ENCODE measurements around the gene PIAS1.
"Not testable (repeated sequence)": the region's sequence is repeated elsewhere in the genome, so short reads cannot be mapped to it uniquely, and the experiment has no call there.

The PIAS1 gene

DNA sequence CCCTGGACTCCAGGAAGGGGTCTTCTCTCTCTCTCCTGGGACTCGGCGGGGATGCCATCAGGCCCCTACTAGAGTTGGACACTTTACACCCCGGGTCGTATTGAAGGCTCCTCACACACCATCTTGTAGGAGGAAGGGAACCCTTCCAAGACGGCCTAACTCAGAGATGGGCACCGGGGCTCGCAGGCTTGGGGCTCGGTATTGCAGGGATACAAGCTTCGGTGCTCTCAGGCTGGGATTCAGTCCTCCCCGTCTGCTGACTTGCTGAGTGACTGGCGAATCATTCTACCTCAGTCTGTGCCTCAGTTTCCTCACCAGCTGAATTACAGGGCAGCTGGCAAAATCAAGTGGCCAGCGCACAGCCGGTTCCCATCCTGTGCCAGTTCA, 151.4 kb downstream of the PIAS1 start:
- no peak for DNase-seq

DNA sequence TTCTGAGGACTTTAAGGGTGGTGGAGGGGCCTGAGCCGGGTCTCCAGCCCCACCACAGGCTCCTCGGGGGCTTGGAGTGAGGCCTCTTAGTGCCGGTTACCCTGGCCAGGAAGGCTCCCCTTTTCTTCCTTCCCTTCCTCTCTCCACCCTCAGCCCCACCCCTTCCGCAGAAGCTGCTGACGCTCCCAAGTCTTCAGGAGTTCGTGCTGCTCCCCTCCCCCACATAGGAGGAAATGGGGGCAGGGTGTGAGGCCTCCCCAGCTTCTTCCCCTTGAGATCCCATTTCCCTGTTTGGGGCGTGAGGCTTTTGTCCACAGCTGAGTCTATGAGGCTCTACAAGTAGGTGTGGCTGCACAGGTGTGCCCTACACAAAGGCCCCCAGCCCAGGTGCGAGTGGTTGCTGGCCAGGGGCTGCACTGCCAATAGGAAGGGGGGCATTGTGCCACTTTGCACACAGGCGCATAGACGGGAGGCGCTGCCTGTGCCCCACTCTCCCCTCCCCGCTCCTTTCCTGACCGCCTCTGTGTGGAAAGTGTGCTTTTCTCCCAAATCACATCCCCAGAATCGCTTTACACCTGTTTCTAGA, 151.9 kb downstream of the PIAS1 start:
- no peak for DNase-seq

DNA sequence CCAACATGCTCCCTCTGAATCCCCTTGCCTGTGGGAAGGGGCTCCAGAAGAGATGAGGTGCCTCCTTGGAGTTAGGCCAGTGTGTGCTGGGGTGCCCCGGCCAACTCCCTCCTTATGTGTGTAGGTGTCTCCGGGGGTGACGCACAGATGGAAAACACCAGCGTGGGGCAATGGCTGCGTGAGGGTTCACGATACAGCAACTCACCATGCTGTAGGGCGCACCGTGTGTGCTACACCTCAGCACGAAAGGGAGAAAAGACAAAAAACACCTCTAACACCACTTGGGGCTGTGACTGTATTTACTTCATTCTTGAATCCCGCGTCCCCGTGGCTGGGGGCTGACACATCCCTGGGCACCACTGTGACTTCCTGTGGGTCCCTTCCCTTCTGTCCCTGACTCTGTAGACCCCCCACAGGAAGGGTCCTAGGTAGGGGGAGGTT, 152.6 kb downstream of the PIAS1 start:
- DNase-seq: no peak

DNA sequence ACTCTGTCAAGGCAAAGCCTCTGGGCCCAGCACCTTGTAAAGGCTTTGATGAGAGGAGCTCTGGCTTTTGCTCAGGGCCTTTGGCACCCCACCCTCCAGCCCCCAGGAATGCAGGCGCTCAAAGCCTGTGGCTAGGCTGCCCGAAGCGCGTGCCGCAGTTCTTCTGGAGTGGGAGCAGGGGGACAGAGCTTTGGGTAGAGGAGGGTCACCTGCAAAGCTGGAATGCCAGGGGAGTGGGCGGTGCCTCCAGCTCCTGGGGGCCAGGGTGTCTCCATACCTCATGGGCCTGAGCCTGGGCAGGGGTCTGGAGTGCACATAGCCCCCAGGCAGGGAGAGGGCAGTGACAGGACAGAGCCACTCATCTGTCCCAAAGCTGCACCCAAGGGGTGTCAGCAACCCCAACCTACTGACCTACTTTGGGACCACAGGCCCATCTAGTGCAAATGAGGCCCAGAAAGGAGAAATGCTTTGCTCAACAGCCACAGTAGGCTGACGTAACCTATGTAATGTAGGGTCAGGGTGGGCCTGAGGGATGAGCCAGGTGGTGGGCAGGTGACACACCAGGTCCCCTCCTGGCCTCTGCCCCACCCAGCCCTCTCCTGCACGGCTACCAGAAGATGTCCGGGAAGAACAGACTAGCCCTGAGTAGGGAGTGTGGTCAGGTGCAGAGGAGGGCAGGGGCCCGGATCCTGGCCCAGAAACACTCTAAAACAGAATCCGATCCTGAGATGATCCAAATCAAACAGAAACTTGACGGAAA, 153.2 kb downstream of the PIAS1 start:
- no peak for DNase-seq

DNA sequence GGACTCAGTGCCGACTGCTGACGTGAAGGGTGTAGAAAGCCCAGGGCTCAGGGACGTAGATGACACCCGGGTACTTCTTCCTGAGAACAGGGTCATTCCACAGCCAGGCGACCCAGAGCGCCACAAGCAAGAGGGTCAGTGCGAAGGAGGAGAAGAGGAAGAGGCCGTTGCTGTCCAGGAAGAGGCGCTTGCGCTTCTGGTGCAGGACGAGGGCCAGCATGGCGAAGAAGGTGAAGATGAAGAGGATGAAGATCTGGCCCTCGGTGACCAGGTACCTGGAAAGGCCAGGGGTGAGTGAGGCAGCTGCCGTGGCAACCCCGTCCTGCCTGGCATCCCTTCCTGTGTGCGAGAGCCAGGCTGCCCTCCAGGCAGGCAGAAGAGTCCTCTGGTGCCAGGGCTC, 154.0 kb downstream of the PIAS1 start:
- no peak for DNase-seq

DNA sequence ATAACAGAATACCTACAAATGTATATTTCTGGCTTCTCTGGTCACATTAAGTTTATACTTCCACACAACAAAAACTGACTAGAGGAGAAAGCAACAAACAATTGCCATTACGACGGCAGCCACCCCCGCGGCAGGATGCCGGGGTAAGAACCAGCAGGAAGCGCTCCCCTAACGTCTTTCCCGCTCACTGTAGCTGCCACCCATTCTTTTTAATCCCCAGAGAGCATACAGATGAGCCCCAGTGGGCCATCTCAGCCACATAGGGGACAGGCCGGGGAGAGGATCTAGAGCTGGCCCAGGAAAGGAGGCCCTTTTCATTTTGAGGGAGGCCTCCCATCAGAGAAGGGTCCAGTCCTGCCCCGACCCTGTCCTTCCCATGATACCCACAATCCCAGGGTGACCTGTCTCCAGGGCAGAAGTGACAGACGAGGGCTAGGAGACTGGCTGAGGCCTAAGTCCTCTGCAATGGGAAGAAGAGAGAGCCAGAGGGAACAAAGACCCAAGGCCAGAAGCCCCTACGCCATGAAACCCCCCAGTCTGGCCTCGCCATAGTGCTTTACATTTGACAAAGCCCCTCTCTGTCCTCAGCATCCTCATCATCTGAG, 154.6 kb downstream of the PIAS1 start:
- DNase-seq: peak in 1 of 4 experiments; percentile 12

DNA sequence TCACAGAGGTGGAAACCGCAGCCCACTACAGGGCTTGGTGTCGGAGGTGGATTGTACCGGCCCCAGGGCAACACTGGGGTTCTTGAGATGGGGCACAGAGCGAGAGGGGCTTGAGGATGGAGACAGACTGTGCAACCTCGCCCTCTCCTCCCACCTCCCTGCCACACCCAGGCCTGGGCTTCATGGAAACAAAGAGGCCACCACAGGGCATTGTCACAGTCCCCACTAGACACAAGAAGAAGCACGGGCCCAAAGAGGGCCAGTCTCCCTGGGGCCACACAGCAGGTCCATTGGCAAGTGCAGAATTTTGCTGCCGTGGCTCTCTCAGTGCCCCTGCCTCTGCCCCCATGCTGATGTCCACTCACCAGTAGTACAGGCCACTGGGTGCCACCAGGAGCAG, 155.2 kb downstream of the PIAS1 start:
- DNase-seq: no peak

DNA sequence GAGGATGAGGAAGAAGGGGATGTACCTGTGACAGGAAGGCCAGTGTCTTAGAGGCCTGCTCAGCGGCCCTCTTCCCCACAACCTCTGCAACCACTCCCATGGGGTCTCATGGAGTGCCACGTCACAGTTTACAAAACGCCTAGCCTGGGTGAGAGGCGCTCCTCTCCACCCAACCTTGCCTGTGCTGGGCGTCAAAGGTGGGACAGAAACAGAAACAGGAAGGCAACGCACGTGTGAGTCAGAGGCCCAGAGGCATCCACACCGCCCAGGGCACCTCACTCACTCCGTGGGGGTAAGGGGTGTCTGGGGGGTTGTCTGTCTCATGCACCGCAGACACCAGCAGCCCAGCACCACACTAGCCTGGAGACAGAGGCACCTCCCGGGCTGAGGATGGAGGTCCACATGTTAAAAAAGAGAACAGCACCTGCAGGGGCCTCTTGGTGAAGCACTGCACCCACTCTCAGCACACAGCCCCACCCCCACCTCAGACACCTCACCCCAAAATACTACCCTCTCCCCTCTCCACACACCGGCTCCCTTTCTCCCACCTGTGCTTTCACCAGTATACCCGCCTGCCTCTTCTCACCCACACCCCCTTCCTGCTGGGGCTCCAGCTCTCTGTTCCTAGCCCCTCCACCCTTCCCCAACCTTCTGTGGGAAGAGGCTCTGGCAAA, 155.8 kb downstream of the PIAS1 start:
- peak in 1 of 4 experiments; percentile 24 for DNase-seq

DNA sequence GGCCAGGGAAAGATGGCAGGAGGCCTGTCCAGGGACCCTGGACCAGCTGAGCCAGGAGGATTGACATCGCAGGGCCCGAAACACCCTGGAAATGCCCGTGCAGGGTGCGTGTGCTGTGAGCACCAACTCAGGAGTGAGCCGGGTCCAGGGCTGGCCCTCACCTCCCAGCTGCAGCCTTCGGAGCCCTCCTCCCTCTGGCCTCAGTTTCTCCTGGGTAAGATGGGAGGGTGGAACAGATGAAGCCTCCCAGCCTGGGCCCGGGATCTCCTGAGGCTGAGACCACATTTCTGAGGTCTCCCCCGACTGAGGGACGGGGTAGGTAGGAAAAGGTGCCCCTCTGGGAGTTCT, 156.3 kb downstream of the PIAS1 start:
- no peak for DNase-seq

DNA sequence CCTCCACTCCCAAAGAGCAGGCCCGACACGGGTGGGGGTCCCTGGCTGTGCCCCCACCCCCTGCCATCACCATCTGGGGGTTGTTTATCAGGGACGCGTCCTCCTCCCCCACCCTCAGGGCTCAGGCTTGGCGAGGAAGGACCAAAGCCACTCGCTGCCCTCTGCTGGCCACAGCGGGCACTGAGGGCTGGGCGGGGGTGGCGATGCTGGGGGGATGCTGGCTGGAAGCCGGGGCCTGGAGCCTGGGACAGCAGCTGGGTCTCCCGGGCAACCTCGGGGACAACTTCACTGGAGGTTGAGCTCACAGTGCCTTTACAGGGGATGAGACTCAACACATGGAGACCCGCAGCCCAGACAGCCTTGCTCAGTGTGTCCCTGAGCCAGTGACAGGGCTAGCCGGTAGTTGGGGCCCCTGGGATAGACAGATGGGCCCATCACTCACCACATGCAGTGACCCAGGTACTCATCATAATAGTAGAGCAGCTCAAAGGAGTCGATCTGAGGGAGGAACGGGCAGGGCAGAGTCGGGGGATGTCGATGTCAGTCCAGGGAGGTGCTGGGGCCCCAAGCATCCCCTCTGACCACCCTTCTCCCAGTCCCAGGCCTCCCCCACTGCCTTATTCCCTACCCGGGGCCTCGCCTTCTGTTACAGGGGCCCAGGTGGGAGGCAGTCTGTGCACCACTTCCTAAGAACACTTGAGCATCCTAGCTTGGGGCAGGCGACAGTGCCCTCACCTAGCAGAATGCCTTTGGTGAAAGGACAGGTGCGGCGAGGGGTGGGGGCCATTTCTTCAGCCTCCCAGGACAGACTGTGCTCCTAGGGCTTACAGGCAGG, 156.9 kb downstream of the PIAS1 start:
- DNase-seq: peak in 3 of 4 experiments; percentile 16 to 56 (median 37)

DNA sequence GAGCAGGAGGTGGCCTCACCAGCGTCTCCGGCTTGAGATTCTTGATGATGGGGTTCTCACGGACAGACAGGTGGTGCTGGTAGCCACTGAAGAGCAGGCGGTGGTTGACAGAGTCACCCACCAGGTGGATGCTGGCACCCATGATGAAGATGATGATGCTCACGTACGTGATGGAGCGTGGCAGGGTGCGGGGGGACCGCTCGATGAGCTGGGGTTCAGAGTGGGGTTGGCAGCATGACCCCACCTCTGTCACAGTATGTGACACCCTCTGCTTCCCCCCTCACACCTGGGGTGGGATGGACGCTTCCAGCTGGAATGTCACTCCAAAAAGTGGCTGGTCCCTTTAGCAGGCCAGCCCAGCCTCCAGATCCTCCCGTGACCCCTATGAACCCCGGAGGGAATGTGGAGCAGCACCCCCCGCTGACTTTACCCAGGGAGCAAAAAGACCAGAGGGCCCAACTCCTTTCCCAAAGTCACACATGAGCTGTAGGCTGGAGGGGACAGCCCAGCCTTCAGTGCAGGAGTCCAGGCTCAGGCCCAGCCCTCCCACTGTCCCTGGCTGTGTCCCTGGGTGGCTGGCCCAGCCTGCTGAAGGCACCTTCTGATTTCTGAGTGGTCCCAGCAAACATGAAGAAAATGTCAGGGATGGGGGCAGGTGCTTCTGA, 157.7 kb downstream of the PIAS1 start:
- DNase-seq: no peak

DNA sequence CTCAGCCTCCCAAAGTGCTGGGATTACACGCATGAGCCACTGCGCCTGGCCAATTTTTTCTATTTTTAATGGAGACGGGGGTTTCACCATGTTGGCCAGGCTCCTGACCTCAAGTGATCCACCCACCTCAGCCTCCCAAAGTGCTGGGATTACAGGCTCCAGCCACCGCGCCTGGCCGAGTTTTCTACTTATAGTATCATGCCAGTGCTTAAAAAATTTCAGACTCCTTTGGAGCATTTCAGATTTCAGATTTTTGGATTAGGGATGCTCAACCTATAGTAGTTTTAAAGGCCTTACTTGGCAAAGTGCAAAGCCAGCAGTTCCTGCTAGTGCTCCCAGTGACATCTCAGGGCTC, 159.4 kb downstream of the PIAS1 start:
- not testable (repeated sequence) for DNase-seq

DNA sequence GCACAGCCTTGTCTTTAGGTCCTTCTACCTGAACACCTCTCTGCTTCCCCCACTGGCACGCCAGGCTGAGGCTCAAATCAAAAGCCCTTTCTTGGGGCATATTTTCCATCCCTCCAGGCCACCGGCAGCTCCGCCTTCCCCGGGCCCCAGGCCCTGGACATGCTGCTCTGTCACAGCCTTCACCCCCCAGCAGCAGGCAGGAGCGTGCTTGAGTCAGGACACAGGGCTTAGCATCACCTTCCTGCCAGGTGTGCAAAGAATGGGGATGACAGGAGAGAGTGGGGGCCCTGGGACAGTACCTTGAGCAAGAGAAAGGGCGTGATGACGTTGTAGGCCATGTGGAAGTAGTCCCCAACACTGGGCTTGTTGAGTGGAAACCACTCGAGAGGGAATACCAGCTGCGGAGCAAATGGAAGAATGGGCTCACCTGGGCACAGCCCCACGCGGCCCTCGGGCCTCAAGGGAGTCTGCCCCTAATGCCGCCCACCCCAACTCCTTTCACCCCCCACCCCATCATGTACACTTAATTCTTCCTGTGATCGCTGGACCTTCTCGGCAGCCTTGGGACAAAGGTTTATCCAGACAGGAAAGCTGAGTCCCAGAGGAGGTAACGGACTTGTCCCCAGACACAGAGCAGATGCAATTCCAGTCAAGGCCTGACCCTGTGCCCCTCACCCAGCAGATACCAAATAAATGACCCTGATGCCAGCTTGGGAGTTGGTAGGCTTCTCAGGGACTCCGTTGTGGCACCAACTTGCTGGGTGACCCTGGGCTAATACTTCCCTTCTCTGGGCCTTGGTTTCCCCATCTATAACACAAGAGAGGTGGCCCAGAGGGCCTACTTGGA, 160.1 kb downstream of the PIAS1 start:
- no peak for DNase-seq

DNA sequence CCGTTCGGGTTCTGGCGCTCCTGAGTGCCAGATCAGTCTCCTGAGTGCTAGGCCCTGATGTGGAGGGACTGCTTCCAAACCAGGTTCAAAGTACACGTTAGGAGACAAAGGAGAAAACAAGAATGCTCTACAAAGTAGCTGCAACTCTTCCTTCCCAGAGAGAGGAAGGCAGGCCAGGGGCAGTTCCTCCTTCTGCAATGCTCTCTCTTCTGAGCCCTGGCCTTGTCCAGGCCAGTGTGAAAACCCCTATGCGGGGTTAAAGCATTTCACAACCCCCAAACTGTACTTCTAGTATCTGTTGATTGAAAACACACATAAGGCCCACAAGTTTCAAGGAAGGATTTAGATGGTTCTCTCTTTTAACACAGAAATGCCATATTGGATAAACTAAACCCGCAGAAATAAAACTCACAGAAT, 160.7 kb downstream of the PIAS1 start:
- no peak for DNase-seq

DNA sequence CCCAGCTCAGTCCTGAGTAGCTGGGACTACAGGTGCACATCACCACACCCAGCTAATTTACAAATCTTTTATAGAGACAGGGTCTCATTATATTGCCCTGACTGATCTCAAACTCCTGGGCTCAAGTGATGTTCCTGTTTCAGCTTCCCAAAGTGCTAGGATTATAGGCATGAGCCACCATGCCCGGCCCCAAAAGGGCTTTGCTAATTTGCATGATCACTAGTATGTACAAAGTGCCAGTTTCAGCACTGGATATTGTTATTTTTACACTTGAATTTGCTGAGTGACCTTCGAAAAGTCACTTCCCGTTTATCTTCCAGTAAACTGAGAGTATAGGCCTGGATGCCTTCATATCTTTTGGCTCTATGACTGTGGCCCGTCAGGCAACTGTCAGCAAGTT, 163.2 kb downstream of the PIAS1 start:
- DNase-seq: no peak

DNA sequence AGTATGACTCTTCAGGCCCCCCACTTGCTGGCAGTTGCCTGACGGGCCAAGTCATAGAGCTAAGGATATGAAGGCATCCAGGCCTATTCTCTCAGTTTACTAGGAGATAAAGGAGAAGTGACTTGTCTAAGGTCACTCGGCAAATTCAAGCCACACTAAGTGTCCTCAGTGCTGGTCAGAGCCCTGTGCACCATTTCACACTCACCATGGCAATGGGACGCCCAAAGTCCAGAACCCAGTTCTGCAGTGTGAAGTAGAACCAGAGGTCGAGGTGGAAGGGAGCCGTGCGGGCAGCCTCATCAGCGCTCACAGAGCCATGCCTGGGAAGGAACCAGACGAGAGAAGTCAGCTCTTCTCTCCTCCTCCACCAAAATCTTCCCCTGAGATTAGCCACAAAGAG, 164.2 kb downstream of the PIAS1 start:
- no peak for DNase-seq

DNA sequence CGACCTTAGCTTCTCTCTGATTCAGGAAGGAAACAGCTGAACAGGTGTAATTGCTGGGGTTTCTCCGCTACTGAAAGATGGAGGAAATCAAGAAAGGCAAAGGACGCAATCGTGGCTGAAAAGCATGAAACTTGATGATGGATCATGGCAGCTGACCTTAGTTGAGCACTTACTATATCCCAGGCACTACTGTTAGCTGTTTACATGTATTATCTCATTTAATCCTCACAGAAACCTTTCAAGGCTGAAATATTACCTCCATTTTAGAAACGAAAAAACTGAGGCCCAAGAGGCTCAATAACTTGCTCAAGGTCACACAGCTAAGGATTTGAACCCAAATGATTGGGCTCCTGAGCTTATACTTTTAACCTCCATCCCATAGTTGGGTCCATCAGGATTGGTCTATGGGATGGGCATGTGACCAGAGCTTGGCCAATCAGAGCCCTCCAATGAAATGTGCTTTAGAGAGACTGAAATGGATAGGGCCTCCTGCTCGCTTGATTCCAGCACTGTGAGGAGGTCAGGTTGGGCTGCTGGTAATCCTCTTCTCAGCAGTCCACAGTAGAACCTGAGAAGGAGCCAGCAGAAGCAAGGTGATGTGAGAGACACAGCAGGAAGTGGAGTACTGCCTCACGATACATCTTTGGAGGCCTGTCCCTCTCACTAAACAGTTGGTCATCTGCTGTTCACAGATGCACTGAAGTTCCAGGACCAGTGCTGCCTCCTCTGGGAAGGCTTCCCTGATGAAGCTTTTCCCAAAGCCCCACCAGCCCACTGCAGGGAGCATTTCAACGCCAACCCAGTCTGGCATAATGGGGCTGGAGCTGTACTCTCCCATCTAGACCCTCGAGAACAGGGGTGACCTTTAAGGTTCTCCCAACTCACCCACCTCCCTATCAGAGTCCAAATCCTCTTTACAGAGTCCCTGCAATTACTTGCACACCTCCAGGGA, 165.0 kb downstream of the PIAS1 start:
- DNase-seq: no peak

DNA sequence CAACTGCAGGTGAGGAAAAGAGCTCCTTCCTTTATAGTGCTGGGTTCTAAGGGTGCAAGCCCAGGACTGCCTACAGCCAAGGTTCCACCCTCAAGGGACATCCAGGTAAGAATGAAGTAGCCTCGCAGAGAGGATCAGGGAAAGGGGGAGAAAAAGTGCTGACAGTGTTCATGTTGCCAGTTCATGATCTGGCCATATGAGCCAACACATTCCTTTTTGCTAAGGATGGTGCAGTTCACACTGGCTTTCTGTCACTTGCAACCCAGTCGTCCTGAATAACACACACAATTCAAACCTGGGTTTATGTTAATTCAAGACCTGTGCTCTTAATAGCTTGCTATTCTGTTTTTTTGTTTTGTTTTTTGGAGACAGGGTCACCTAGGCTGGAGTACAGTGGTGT, 166.4 kb downstream of the PIAS1 start:
- no peak for DNase-seq

DNA sequence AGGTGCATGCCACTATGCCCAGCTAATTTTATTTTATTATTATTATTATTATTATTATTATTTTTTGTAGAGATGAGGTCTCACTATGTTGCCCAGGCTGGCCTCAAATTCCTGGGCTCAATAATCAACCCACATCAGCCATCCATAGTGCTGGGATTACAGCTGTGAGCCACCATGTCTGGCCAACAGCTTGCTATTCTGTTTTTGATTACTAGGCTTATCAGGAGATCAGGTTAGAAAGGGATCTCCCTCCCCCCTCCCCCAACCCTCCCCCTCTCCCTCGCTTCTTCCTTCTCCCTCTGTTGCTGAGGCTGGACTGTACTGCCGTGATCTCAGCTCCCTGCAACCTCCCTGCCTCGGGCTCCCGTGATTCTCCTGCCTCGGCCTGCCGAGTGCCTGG, 166.9 kb downstream of the PIAS1 start:
- no peak for DNase-seq
